ENCODE results near the gene BEST1.

Gene BEST1

GRCh38 chr11:61983419-61983818, 33.3 kb downstream of the BEST1 start:
- DNase-seq (ENCODE audit: extremely low read depth, insufficient read length), result no peak
- no peak overlapping the region for H3K4me3 ChIP-seq (replicated peaks; ENCODE audit: low read depth, low read length)
- H3K36me3 ChIP-seq (ENCODE audit: control insufficient read depth, insufficient read depth, low read length), result no peaks in the 10 kb centered on the region
- H3K27me3 ChIP-seq (replicated peaks; ENCODE audit: control insufficient read depth, insufficient read depth, low read length), result no peaks in the 10 kb centered on the region
- no peak for TF ChIP-seq CTCF (IDR thresholded peaks at IDR 0.05; ENCODE audit: insufficient read depth, low read length, poor library complexity, severe bottlenecking)

GRCh38 chr11:61985869-61986268, 35.7 kb downstream of the BEST1 start:
- no peak for TF ChIP-seq CTCF (IDR thresholded peaks at IDR 0.05; ENCODE audit: insufficient read depth, low read length, poor library complexity, severe bottlenecking)
- Histone ChIP-seq H3K27me3 (replicated peaks; ENCODE audit: control insufficient read depth, insufficient read depth, low read length) (no peaks in the 10 kb centered on the region), H3K36me3 (ENCODE audit: control insufficient read depth, insufficient read depth, low read length) (no peaks in the 10 kb centered on the region), H3K4me3 (replicated peaks; ENCODE audit: low read depth, low read length) (no peak overlapping the region)
- DNase-seq (ENCODE audit: extremely low read depth, insufficient read length), result no peak

- H3K4me3 ChIP-seq (replicated peaks; ENCODE audit: low read depth, low read length), result no peak overlapping the region
- H3K36me3 ChIP-seq (ENCODE audit: control insufficient read depth, insufficient read depth, low read length), result no peaks in the 10 kb centered on the region
- no peak for TF ChIP-seq CTCF (IDR thresholded peaks at IDR 0.05; ENCODE audit: insufficient read depth, low read length, poor library complexity, severe bottlenecking)
- no peaks in the 10 kb centered on the region for H3K27me3 ChIP-seq (replicated peaks; ENCODE audit: control insufficient read depth, insufficient read depth, low read length)
- no peak for DNase-seq (ENCODE audit: extremely low read depth, insufficient read length)
These were observed 44.8 kb downstream of the BEST1 start for GRCh38 chr11:61994981-61995380.

- TF ChIP-seq CTCF (IDR thresholded peaks at IDR 0.05; ENCODE audit: insufficient read depth, low read length, poor library complexity, severe bottlenecking), result no peak
- no peak overlapping the region for H3K4me3 ChIP-seq (replicated peaks; ENCODE audit: low read depth, low read length)
- DNase-seq (ENCODE audit: extremely low read depth, insufficient read length), result no peak
- H3K27me3 ChIP-seq (replicated peaks; ENCODE audit: control insufficient read depth, insufficient read depth, low read length), result no peaks in the 10 kb centered on the region
- no peaks in the 10 kb centered on the region for H3K36me3 ChIP-seq (ENCODE audit: control insufficient read depth, insufficient read depth, low read length)
These were observed 46.8 kb downstream of the BEST1 start for GRCh38 chr11:61996933-61997332.

GRCh38 chr11:61999141-61999975, 49.2 kb downstream of the BEST1 start:
- no peak overlapping the region for H3K4me3 ChIP-seq (replicated peaks; ENCODE audit: low read depth, low read length)
- no peak for DNase-seq (ENCODE audit: extremely low read depth, insufficient read length)
- no peaks in the 10 kb centered on the region for H3K27me3 ChIP-seq (replicated peaks; ENCODE audit: control insufficient read depth, insufficient read depth, low read length)
- no peak for TF ChIP-seq CTCF (IDR thresholded peaks at IDR 0.05; ENCODE audit: insufficient read depth, low read length, poor library complexity, severe bottlenecking)
- H3K36me3 ChIP-seq (ENCODE audit: control insufficient read depth, insufficient read depth, low read length), result no peaks in the 10 kb centered on the region

All from GM06990 (cell line).